NOMO-1 (cell line): ENCODE measurements around the gene TMEM116.
"Not testable (repeated sequence)": the region's sequence is repeated elsewhere in the genome, so short reads cannot be mapped to it uniquely, and the experiment has no call there.

ENCODE experiments used
- DNase-seq, 2 experiments: peaks; one replicate each; lab custom pipeline; 2025; ENCODE audit not compliant: unreplicated experiment in 2 of 2; lab: John Stamatoyannopoulos, UW

Gene TMEM116

DNA sequence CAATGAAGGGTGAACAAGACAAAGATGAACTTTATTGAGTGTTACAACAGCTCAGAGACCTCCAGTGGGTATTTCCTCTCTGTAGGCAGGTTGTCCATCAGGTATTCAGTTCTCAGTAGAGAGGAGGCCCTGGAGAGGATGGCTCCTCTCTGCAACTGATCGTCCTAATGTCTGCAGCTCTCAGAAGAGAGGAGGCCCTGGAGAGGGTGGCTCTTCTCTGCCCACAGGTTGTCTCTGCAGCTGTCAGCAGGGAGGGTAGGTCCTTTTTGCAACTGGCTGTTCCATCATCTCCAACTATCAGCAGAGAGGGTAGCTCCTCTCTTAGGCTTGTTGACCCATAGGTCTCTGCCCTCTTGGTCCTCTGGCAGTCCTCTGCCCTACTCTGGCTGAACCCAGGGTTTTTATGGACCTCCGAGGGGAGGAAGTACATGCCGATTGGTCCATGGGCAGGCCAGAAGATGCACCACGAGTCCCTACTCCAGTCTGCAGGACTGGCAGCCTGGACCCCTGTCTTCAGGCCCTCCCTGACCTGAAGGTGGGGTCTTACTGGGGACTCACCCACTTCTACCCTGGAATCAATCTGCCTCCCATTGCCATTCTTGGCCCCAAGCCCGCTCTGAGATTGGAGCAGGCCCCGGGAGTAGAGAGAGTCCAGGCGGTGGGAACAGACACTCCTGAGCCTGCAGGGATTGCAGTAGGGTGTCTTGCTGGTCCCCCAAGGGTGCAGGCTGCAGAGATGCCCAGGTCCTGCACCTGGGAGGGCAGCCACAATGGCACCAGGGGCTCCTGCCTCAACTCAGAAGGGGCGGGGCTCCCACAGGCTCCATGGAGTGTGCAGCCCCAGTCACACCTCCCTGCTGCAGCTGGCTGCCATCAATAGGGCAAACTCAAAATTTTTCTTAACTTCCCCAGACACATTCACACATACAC, 2.3 kb downstream of the TMEM116 start:
- DNase-seq = no peak

GRCh38 chr12:112009596-112009995, 3.4 kb downstream of the TMEM116 start:
- not testable (repeated sequence) for DNase-seq

GRCh38 chr12:112008918-112009317, 4.0 kb downstream of the TMEM116 start:
- DNase-seq = no peak

DNA sequence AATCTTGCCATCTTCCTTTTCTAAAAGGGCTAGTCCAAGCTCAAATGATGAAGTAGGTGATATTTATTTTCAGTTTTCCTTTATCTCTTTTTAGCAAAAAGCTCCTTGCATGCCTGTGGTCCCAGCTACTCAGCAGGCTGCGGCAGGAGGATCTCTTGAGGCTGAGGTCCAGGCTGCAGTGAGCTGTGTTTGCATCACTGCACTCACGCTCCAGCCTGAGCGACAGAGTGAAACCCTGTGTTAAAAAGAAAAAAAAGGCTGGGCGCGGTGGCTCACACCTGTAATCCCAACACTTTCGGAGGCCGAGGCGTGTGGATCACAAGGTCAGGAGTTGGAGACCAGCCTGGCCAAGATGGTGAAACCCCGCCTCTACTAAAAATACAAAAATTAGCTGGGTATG, 5.0 kb downstream of the TMEM116 start:
- DNase-seq = no peak

GRCh38 chr12:112005419-112006395, 7.3 kb downstream of the TMEM116 start:
- DNase-seq = peak in 1 of 2 experiments; percentile 42

- DNase-seq = no peak
Observed at GRCh38 chr12:112004041-112004440, 8.9 kb downstream of the TMEM116 start.

GRCh38 chr12:112001576-112001975, 11.4 kb downstream of the TMEM116 start:
- no peak for DNase-seq

DNA sequence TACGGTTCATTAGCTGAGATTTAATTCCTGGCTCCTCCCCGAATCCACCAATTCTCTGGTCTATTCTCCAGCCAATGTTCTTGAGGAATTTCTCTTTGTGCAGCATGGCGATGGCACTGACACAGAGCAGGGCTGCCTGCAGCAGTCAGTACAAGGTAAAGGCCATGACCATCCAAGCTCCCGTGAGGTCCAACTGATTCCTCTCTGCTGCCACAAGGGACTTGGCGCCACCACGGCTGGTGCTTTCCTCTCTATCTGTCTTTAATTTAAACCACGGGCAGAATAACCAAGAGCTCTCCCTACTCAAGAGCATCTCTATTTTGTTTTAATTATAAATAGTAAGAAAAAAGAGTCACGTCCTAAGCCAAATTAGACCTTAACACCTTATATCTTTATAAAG, 12.1 kb downstream of the TMEM116 start:
- no peak for DNase-seq

DNA sequence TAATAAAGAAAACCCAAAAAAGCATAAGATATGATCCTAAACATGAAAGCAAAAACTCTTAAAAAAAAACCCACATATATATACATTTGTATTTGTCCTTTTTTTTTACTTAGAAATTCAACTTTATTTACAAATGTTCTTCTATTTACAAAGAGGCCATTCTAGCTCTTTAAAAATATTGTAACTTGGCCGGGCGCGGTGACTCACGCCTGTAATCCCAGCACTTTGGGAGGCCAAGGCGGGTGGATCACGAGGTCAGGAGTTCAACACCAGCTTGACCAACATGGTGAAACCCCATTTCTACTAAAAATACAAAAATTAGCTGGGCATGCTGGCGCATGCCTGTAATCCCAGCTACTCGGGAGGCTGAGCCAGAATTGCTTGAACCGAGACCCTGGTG, 13.8 kb downstream of the TMEM116 start:
- DNase-seq = not testable (repeated sequence)

GRCh38 chr12:111998015-111998414, 14.9 kb downstream of the TMEM116 start:
- DNase-seq = no peak

DNA sequence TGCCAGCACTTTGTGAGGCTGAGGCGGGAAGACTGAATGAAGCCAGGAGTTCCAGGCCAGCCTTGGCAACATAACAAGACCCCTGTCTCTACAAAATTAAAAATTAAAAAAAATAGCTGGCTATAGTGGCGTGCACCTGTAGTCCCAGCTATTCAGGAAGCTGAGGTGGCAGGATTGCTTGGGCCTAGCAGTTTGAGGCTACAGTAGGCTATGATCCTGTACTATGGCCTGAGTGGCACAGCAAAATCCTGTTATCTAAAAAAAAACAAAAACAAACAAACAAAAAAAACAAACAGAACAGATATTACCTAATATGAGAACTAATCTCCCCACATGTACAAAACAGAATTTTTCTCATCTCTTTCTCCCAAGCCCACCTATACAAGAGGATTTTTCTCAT, 15.7 kb downstream of the TMEM116 start:
- DNase-seq = no peak

GRCh38 chr12:111995782-111996480, 17.0 kb downstream of the TMEM116 start:
- no peak for DNase-seq

GRCh38 chr12:111994211-111995111, 18.5 kb downstream of the TMEM116 start:
- peak; percentile 73 to 88 for DNase-seq

DNA sequence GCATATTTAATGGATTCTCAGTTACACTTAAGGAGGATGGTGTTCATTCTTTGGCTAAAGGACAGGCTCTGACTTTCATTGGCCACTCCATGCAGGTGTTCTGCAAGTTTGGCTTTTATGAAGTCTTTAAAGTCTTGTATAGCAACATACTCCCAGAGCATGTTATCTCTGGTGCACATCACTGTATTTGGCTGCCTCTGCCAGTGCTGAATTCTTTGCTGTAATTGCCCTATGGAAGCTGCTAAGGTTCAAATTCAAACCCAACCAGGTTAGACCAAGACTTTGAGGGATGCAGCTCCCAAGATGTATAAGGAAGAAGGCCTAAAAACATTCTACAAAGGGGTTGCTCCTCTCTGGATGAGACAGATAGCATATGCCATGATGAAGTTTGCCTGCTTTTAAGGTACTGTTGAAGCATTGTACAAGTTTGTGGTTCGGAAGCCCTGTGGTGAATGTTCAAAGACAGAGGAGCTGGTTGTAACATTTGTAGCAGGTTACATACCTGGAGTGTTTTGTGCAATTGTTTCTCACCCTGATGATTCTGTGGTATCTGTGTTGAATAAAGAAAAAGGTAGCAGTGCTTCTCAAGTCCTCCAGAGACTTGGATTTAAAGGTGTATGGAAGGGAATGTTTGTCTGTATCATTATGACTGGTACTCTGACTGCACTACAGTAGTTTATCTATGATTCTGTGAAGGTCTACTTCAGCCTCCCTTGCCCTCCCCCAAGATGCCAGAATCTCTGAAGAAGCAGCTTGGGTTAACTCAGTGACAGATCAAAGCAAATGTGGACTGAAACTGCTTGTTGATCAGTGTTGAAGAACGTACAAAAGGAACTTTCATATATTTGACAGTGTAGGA, 19.4 kb downstream of the TMEM116 start:
- no peak for DNase-seq

- DNase-seq = no peak
Observed at GRCh38 chr12:111992464-111992863, 20.5 kb downstream of the TMEM116 start.

DNA sequence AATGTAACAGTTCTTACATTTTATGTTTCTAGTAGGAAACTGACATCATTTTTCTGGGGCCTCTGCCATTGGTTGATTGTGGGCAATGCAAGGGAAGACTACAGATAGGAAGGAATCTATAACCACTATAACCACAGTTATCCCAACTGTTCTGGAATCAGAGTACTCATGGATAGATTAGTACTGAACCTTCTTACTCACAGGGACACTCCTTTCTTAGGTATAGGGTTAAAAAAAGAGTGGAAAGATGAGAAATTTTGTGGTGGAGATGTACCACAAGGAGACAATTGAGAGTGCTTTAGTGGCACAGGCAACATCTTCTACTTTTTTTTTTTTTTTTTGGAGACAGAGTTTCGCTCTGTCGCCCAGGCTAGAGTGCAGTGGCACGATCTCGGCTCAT, 21.0 kb downstream of the TMEM116 start:
- DNase-seq = no peak

- DNase-seq = no peak
Observed at GRCh38 chr12:111991535-111991934, 21.4 kb downstream of the TMEM116 start.

DNA sequence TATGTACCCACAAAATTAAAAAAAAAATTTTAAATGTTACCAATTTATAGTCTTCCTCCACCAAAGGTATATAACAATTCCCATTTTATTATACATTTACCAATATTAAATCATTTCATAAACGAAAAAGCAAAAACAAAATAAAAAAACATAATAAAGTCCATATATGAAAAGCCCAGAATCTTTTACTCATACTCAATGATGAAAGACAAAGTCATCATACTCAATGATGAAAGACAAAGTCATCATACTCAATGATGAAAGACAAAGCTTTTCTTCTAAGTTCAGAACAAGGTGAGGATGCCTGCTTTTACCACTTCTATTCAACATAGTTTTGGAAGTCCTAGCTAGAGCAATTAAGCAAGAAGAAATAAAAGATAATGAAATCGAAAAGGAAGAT, 28.1 kb downstream of the TMEM116 start:
- DNase-seq = no peak

DNA sequence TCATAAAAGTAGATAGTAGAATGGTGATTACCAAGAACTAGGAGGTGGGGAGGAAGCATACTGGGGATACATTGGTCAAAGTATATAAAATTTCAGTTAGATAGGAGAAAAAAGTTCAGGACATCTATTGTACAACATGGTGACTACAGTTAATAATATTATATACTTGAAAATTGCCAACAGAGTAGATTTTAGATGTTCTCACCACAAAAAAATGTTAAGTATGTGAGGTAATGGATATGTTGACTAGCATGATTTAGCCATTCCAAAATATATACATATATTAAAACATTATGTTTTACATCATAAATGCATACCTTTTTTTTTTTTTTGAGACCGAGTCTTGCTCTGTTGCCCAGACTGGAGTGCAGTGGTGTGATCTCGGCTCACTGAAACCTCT, 31.0 kb downstream of the TMEM116 start:
- no peak for DNase-seq
